EH (cell line): ENCODE results near the gene CIITA.
"Not testable (repeated sequence)": the region's sequence is repeated elsewhere in the genome, so short reads cannot be mapped to it uniquely, and the experiment has no call there.

Experiments used
- DNase-seq: peaks from one replicate; pipeline ENCODE4 v3.0.0-alpha.2; 2015; ENCODE audit warnings: low read depth

CIITA gene, protein sequence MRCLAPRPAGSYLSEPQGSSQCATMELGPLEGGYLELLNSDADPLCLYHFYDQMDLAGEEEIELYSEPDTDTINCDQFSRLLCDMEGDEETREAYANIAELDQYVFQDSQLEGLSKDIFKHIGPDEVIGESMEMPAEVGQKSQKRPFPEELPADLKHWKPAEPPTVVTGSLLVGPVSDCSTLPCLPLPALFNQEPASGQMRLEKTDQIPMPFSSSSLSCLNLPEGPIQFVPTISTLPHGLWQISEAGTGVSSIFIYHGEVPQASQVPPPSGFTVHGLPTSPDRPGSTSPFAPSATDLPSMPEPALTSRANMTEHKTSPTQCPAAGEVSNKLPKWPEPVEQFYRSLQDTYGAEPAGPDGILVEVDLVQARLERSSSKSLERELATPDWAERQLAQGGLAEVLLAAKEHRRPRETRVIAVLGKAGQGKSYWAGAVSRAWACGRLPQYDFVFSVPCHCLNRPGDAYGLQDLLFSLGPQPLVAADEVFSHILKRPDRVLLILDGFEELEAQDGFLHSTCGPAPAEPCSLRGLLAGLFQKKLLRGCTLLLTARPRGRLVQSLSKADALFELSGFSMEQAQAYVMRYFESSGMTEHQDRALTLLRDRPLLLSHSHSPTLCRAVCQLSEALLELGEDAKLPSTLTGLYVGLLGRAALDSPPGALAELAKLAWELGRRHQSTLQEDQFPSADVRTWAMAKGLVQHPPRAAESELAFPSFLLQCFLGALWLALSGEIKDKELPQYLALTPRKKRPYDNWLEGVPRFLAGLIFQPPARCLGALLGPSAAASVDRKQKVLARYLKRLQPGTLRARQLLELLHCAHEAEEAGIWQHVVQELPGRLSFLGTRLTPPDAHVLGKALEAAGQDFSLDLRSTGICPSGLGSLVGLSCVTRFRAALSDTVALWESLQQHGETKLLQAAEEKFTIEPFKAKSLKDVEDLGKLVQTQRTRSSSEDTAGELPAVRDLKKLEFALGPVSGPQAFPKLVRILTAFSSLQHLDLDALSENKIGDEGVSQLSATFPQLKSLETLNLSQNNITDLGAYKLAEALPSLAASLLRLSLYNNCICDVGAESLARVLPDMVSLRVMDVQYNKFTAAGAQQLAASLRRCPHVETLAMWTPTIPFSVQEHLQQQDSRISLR

GRCh38 chr16:10876799-10877341, at the start of gene CIITA:
TSS of gene CIITA (plus strand) at chr16:10877202. CDS start at chr16:10877331, 129 bp downstream.
- peak; percentile 77 for DNase-seq

DNA sequence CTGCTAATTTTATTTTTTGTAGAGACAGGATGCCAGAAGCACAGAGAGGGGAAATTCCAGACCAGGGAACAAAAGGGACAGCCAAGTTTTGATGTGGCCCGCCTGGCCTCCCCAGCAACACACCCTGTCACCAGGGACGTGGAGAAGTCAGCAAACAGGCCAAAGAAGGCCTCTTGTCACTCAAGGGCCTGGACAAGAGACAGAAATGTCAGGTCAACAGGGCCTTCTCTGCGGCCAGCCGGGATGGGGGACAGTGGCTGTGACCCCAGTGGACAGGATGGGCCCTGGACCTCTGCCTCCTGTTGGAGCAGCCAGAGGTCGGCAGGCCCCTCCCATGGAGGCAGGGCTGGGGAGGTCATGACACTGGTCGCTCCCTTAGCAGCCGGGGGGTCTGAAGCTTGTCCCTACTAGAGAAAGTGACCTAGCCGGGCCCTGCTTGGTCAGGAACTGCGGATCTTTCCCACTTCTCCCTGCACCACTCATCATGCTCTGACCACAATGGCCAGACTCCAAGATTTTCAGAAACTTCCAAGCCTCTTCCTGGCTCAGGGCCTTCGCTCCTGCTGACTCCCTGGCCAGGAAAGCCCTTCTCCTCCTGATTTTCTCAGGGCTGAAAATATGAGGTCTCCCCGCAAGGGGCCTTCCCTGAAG, 49.2 kb upstream of the CIITA start:
- DNase-seq, result peak; percentile 88

DNA sequence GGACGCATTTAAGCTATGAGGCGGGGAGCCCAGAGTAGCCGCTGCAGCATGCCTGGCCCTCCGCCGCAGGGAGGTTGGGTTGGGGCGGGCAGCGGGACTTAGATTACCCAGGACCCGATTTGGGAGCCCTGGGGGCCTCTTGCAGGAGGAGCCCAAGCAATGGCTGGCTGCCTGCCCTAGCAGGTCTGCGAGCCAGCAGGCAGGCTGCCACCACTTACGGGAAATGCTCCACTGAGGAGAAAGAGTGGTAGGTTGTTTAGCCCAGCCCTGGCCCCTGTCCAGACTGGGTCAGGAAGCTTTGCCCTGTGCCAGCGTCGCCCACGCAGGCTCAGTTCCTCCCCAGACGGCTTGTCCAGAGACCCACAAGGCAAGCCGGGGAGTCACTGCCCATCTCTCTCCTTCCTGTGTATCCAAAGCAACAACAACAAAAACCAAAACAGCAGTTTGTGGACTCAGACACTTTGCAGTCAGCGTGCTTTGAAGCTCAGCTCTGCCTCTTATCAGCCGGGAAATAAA, 48.1 kb upstream of the CIITA start:
- DNase-seq, result peak; percentile 63

GRCh38 chr16:10829390-10830098, 47.5 kb upstream of the CIITA start:
- not testable (repeated sequence) for DNase-seq

GRCh38 chr16:10830240-10830639, 46.8 kb upstream of the CIITA start:
- not testable (repeated sequence) for DNase-seq

GRCh38 chr16:10831894-10832886, 44.8 kb upstream of the CIITA start:
- DNase-seq, result no peak

GRCh38 chr16:10833271-10833670, 43.7 kb upstream of the CIITA start:
- no peak for DNase-seq

DNA sequence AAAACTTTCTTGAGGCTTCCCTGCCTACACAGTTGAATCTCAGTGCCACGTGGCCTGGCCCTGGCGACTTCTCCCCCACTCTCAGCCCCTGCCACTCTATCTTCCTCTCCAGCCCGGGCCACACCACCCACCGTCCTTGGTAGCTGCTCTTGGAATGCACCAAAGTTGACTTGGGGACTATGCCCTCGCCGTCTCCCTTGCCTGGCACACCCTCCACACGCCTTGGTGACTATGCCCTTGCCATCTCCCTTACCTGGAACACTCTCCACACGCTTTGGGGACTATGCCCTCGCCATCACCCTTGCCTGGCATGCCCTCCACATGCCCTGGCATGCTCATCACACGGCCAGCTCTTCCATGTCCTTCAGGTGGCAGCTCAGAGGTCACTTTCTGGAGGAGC, 42.9 kb upstream of the CIITA start:
- DNase-seq, result no peak

DNA sequence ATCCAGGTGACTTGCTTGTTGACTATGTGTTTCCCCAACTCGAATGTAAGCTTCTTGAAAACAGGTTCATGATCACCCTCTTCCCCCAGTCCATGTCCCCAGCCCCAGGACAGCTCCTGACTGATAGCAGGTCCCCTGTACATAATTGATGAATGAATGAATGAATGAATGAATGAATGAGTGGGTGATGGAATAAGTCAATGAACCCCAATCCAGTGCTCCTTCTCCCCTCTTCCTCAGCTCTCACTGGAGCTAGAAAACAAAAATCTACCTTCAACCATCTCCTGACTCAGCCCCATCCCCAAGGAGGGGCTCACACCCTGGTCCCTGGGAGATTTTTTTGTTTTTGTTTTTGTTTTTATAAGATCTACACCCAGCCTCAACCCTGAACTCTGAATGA, 42.2 kb upstream of the CIITA start:
- no peak for DNase-seq

DNA sequence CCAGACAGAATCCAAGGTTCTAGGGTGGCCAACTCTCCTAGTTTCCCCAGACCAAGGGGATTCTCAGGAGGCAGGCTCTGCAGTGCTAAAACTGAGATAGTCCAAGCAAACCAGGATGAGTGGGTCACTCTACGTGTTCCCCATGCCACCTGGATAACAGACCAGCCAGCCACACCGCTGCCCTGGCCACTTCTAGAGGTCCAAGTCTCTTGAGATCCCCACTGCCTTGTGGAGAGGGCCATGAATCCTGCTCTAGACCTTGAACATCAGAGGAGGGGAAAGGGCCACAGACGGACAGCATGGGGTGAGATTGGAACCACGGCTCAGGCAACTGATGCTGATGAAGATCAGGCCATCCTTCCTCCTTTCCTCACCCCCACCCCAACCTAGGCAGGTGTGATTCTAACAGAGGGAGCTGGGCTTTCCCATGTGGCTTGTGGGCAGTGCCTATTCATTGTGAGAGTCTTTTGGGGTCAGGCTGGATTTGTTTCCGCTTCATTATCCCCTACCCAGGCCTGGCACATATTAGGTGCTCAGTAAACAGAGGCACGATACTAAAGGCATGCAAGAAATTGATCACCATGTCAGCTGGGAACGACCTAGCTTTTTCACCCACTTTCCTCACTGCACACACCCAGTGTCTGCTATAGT, 41.6 kb upstream of the CIITA start:
- no peak for DNase-seq

- DNase-seq, result no peak
Measured at GRCh38 chr16:10836174-10836853, 40.7 kb upstream of the CIITA start.

- DNase-seq, result no peak
Measured at GRCh38 chr16:10838621-10839278, 38.3 kb upstream of the CIITA start.

DNA sequence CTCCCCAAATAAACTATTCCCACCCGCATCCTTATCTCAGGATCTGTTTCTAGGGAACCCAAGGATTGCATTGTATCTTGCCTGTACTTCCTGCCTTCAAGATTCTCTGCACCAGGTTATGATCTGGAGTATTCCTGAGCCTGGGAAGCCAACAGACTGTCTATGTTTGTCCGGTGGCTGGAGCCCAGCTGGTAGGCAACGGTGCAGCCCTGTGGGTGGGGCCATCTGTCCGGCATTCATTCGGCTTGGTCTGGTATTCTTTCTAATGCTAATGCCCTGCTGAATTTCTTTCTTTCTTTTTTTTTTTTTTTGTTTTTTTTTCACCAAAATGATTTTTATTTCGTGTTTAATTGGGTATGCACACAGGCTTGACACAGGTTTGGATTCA, 37.7 kb upstream of the CIITA start:
- DNase-seq, result no peak

DNA sequence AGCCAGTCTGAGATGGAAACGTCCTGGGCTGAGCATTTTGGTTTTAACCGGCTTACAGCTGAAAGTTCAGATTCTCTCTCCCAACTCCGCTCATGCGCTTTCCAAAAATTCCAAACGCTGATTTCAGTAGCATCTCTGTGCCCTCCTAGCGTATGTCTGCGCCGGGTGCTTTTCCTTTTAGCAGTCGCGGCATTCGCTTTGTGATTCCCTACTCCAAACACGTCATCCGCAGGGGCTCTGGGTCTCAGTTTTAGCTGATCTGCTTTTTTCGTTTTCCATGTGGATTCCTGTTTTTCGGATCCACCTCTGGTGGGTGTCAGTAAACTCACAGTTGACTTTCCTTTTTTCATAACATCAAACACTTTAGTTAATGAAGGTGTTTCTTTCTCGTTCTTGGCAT, 36.3 kb upstream of the CIITA start:
- DNase-seq, result no peak

DNA sequence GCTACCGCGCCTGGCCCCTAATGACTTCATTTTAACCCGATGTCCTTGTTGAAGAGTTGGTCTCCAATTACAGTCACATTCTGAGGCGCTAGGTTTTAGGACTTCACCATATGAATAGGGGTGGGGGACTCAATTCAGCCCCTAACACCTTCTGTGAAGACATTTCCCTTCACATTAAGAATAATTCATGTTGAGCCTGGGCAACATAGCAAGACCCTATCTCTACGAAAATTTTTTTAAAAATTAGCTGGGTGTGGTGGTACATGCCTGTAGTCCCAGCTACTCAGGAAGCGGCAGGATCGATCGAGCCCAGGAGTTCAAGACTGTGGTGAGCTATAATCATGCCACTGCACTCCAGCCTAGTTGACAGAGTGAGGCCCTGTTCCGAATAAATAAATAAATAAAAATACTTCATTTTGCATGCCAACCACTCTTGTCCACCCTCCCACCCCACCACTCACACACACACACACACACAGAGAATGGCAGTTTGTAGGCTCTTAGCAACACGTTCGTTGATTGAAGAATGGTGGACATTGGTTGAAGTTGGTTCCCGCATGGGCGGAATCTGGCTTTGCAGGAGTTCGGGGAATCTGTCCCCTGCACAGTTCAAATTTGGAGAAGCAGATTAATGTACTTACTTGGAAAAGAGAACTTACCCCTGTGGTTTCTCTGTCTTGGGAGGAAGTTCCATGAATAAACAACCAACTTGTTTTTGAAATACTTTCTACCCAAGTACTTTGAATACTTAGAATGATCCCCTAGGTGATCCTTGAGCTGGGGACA, 30.6 kb upstream of the CIITA start:
- DNase-seq, result no peak

- no peak for DNase-seq
Measured at GRCh38 chr16:10847176-10847575, 29.8 kb upstream of the CIITA start.
